NCI-H446 treated with DMSO at 0.1 percent for 48 hours (cell line): ENCODE measurements around the gene CD38.

ENCODE experiments used
- DNase-seq: peaks from one replicate; lab custom pipeline; 2025; lab: John Stamatoyannopoulos, UW

The CD38 gene

DNA sequence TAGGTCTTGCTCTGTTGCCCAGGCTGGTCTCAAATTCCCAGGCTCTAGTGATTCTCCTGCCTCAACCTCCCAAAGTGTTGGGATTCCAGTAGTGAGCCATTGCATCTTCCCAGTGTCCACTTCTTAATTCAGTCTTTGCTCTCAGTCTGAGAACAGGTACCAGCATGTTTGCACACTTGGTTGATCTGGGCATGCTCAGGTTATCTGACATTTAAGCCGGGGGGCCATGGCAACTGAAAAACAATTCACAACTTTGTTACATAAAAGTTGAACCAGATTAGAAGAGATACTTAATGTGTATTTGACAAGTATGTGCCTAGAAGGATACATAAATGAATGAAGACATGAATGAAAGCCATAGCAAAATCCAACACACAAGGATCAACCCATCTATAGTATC, 121.4 kb downstream of the CD38 start:
- no peak for DNase-seq

DNA sequence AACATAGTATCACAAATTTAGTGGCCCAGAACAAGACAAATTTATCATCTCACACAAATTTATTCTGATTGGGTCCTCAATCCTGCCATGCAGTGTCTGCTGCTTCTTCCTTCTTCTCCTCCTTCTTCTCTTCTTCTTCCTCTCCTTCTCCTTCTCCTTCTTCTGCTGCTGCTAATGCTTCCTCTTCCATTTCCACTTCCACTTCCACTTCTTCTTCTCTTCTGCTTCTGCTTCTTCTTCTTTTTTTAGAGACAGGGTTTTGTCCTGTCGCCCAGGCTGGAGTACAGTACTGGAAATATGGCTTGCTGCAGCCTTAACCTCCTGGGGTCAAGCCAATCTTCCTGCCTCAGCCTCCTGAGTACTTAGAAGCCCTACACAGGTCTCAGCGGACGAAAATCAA, 122.9 kb downstream of the CD38 start:
- no peak for DNase-seq

DNA sequence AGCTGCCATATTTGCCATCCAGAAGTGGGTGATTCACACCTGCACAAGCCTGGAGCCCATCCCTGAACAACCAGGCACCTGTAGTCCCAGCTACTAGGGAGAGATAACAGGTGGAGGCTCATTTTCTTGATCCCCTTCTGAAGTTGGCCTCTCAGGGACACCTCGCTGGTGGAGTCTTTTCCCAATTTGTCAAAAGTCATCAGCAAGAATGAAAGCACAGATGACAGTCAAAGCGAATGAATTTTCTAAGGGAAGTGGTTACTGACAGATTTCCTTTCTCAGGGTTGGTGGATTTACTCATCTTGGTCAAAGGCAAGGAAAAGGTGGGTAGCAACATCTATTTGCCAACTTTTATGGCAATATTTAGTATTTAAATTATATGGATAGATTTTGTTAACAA, 123.9 kb downstream of the CD38 start:
- no peak for DNase-seq

DNA sequence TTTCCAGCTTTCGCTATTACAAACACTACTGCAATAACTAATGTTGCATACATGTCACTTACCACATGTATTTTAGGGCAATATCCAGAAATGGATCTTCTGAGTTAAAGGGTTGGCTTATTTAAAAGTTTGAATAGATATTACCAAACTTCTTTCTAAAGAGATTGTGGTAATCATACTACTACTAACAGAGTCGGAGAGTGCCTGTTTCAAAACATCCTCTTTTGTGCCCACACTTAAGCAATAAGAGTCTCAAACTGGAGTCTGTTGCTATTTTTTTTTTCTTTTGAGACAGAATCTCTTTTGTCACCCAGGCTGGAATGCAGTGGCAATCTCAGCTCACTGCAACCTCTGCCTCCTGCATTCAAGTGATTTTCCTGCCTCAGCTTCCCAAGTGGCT, 124.6 kb downstream of the CD38 start:
- DNase-seq = no peak
